Neural progenitor cell (in vitro differentiated cells): ENCODE measurements around the gene SNX30.

ENCODE experiments used
- EZH2 ChIP-seq: fragments of 200-600 bp; sonication (generic); IDR thresholded peaks from 2 replicates; pipeline ENCODE4 v1.6.1; 2017; ENCODE audit warnings: antibody characterized with exemption, mild to moderate bottlenecking, moderate library complexity
- EZH2phosphoT487 ChIP-seq: fragments of 200-600 bp; sonication (generic); IDR thresholded peaks from 2 replicates; pipeline ENCODE4 v1.6.1; 2017; ENCODE audit warnings: antibody characterized with exemption
- TF ChIP-seq, protein P1 (sequence below): fragments of 200-600 bp; sonication (generic); IDR thresholded peaks from 2 replicates; pipeline ENCODE4 v1.5.1; 2017; ENCODE audit warnings: antibody characterized with exemption, mild to moderate bottlenecking

DNA sequence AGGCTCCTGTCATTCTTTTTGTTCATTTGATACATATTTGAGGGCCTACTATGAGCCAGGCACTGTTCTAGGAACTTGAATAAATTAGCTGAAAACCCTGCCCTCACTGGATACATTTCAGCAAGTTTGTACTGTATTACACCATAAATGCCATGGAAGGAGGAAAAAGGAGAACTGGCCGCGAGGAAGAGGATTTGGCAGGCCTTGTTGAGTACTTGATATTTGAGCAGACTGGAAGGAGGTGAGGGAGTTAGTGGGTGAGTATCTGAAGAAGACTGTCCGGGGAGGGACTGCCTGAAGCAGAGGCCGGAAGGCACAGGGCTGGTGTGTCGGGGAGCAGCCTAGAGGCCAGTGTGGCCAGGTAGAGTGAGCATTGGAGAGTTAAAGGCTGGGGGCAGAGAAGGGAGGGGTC, 4.5 kb downstream of the SNX30 start:
- TF ChIP-seq, protein P1, sequence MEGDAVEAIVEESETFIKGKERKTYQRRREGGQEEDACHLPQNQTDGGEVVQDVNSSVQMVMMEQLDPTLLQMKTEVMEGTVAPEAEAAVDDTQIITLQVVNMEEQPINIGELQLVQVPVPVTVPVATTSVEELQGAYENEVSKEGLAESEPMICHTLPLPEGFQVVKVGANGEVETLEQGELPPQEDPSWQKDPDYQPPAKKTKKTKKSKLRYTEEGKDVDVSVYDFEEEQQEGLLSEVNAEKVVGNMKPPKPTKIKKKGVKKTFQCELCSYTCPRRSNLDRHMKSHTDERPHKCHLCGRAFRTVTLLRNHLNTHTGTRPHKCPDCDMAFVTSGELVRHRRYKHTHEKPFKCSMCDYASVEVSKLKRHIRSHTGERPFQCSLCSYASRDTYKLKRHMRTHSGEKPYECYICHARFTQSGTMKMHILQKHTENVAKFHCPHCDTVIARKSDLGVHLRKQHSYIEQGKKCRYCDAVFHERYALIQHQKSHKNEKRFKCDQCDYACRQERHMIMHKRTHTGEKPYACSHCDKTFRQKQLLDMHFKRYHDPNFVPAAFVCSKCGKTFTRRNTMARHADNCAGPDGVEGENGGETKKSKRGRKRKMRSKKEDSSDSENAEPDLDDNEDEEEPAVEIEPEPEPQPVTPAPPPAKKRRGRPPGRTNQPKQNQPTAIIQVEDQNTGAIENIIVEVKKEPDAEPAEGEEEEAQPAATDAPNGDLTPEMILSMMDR: no peak
- TF ChIP-seq EZH2 (no peak), EZH2phosphoT487 (no peak)
